ENCODE data around the gene TBC1D10A. TPM values are rescaled to one million over a fixed set of nuclear protein-coding genes. Genes with fewer than 3 reads are reported as not detected.

TBC1D10A gene
- total RNA-seq, 1 experiment from 2014 or later = 18.6 TPM

- ATAC-seq (peak; percentile 7; the same call in 1 of the 2 replicates), DNase-seq (ENCODE audit: low read depth, low spot score) (no peak)
- ChIA-PET POLR2A (interaction anchor here (0.6 to 1.0 kb wide), 3 partner anchors 12 to 73 kb away, joined by 3 to 5 read pairs (median 3); partner anchors contain the start of gene CASTOR1), CTCF (interaction anchor here (0.7 to 1.5 kb wide), 4 partner anchors 8 to 146 kb away, joined by 3 to 9 read pairs (median 4); no protein-coding TSS in a partner anchor), RAD21 (ENCODE audit: low non-redundant PET in 1 of 2, low total read pairs in 2 of 2, uncharacterized antibody in 2 of 2, unreplicated experiment in 2 of 2) (no interaction called here)
- Histone ChIP-seq H4K20me1 (ENCODE audit: insufficient read depth) (no peaks in the 10 kb centered on the region), H3K4me1 (ENCODE audit: control insufficient read depth in 1 of 2, insufficient read depth in 2 of 2, low read length in 2 of 2) (peaks cover 5 to 17% of the 10 kb centered on the region in 2 experiments; a peak in 3 of 4 replicates), H3K79me2 (ENCODE audit: insufficient read depth, low read length) (no peaks in the 10 kb centered on the region), H3K4me3 (replicated peaks in 1 of 2; ENCODE audit: low read depth in 1 of 2, low read length in 2 of 2) (no peak overlapping the region), H3K9me2 (ENCODE audit: insufficient read depth) (no peaks in the 10 kb centered on the region), H3K9ac (ENCODE audit: low read length) (peak overlapping the region; percentile 13; the same call in 1 of the 2 replicates), H3K27ac (ENCODE audit: low read depth, low read length) (no peak overlapping the region), H3K27me3 (ENCODE audit: insufficient read depth, low read length) (no peaks in the 10 kb centered on the region), H3K36me3 (ENCODE audit: control insufficient read depth in 1 of 2, insufficient read depth in 2 of 2, low read length in 2 of 2) (no peaks in the 10 kb centered on the region), H3K9me3 (ENCODE audit: control insufficient read depth in 1 of 2, insufficient read depth in 1 of 2, low read depth in 1 of 2, low read length in 2 of 2) (no peaks in the 10 kb centered on the region), H3K4me2 (ENCODE audit: low read length) (peak overlapping the region; percentile 27), H2AFZ (ENCODE audit: low read depth, low read length, poor library complexity, severe bottlenecking) (no peak overlapping the region)
- intact Hi-C loops (cut with micrococcal nuclease) = no loop called here
- TF ChIP-seq ZNF274 (IDR thresholded peaks at IDR 0.05; ENCODE audit: low read depth, low read length) (no peak), FOSL1 (IDR thresholded peaks at IDR 0.05; ENCODE audit: low read depth) (no peak), EZH2phosphoT487 (IDR thresholded peaks at IDR 0.05; ENCODE audit: borderline replicate concordance) (no peak), SRF (IDR thresholded peaks at IDR 0.05; ENCODE audit: low read depth) (no peak), ZBTB33 (IDR thresholded peaks at IDR 0.05; ENCODE audit: extremely low read depth, insufficient replicate concordance, low read length) (no peak), SP1 (IDR thresholded peaks at IDR 0.05; ENCODE audit: low read depth) (no peak), CEBPB (IDR thresholded peaks at IDR 0.05; ENCODE audit: low read depth) (no peak), CTCF (IDR thresholded peaks at IDR 0.05 in 2 of 3, conservative IDR thresholded peaks at IDR 0.05 in 1 of 3; ENCODE audit: borderline replicate concordance in 1 of 3, insufficient read depth in 1 of 3, low read depth in 2 of 3, low read length in 2 of 3) (no peak), ATF3 (IDR thresholded peaks at IDR 0.05) (no peak), CBX3 (IDR thresholded peaks at IDR 0.05; ENCODE audit: low read depth) (no peak), ZFX (IDR thresholded peaks at IDR 0.05) (no peak), SIN3A (IDR thresholded peaks at IDR 0.05; ENCODE audit: low read depth) (no peak), EZH2 (IDR thresholded peaks at IDR 0.05) (no peak), YY1 (IDR thresholded peaks at IDR 0.05; ENCODE audit: extremely low read depth, insufficient replicate concordance, low read depth, low read length) (no peak), MAX (IDR thresholded peaks at IDR 0.05) (no peak), POLR2AphosphoS5 (IDR thresholded peaks at IDR 0.05; ENCODE audit: low read depth, low read length) (no peak), TCF7L2 (IDR thresholded peaks at IDR 0.05; ENCODE audit: borderline replicate concordance, extremely low read depth, insufficient read depth, insufficient read length) (no peak), RAD21 (IDR thresholded peaks at IDR 0.05; ENCODE audit: low read depth) (no peak), POLR2A (IDR thresholded peaks at IDR 0.05; ENCODE audit: borderline replicate concordance, extremely low read depth, insufficient read depth, insufficient read length) (no peak), EGR1 (IDR thresholded peaks at IDR 0.05; ENCODE audit: low read depth) (no peak)
- BruUV-seq (replicated peaks) = no TSS peak
Observed at GRCh38 chr22:30277547-30278344, 49.0 kb downstream of the TBC1D10A start.

Measured in HCT116 (cell line).